Spleen (tissue), 7 donors: ENCODE measurements around the gene RSBN1L.

Source experiments
- POLR2A ChIP-seq, 3 donors: fragments of 450-650 bp; IDR thresholded peaks; one replicate each; pipeline ENCODE4 v1.5.1; 2017; ENCODE audit warnings: antibody characterized with exemption in 3 of 3, mild to moderate bottlenecking in 1 of 3
- POLR2AphosphoS5 ChIP-seq, 3 donors: sonication (generic); formaldehyde crosslinking; IDR thresholded peaks; one replicate each; pipeline ENCODE4 v1.5.1; 2017; ENCODE audit warnings: antibody characterized with exemption in 3 of 3
- TF ChIP-seq, protein P1 (sequence below), 11 experiments: fragments of 200-600 bp in 7 of 11; fragments of 450-650 bp in 4 of 11; sonication (generic) in 4 of 11; IDR thresholded peaks in 8 of 11; conservative IDR thresholded peaks in 3 of 11; 1 replicate in 7 of 11; 2 replicates in 4 of 11; pipeline versions ENCODE4 v1.4.0 to v1.8.0; 2016 to 2021; ENCODE audit warnings: antibody characterized with exemption in 11 of 11, inconsistent platforms in 4 of 11, mild to moderate bottlenecking in 1 of 11
- donor health status: DM: no; HTN: no; CAD: no; lungs with moderate emphysema.
- donor health status: DM: no; HTN: no; CAD: no.
- donor health status: DM: no; HTN: no; CAD: no.

DNA sequence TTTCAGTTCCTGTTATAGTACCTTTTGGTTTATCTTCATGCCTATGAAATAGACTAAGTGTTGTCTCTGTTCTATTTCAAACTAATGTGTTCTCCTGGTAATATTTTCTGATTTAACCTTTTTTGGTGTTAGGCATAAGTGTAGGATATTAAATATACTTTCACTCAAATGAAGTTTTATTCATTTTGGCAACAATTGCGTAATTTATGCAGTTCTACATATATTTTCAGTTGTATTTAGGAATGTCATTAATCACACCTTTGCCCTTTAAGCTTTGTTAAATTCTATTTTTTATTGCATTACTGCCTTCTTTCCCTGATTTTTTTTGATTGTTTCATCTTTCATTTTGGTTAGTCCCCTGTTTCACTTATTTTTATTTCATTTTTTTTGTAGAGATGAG is 47.3 kb downstream of the RSBN1L start:
- TF ChIP-seq, protein P1, sequence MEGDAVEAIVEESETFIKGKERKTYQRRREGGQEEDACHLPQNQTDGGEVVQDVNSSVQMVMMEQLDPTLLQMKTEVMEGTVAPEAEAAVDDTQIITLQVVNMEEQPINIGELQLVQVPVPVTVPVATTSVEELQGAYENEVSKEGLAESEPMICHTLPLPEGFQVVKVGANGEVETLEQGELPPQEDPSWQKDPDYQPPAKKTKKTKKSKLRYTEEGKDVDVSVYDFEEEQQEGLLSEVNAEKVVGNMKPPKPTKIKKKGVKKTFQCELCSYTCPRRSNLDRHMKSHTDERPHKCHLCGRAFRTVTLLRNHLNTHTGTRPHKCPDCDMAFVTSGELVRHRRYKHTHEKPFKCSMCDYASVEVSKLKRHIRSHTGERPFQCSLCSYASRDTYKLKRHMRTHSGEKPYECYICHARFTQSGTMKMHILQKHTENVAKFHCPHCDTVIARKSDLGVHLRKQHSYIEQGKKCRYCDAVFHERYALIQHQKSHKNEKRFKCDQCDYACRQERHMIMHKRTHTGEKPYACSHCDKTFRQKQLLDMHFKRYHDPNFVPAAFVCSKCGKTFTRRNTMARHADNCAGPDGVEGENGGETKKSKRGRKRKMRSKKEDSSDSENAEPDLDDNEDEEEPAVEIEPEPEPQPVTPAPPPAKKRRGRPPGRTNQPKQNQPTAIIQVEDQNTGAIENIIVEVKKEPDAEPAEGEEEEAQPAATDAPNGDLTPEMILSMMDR (IDR thresholded peaks at IDR 0.05 in 8 of 11, conservative IDR thresholded peaks at IDR 0.05 in 3 of 11) = no peak
- TF ChIP-seq POLR2A (IDR thresholded peaks at IDR 0.05) (no peak), POLR2AphosphoS5 (IDR thresholded peaks at IDR 0.05) (no peak)
